ENCODE data around the gene GUCA2B. TPM values are rescaled to one million over a fixed set of nuclear protein-coding genes. Genes with fewer than 3 reads are reported as not detected.
A peak's percentile ranks its signal among the peaks of the same experiment; 100 is the strongest.

The GUCA2B gene
- polyA plus RNA-seq, 6 donors from 2014 or later, result not detected

- Mint-ChIP-seq H3K9me3 (peaks cover 0 to 1% (median 0%) of the 10 kb centered on the region in 7 donors), H3K27ac (no peak overlapping the region), H3K27me3 (peaks cover 2 to 25% (median 14%) of the 10 kb centered on the region in 3 donors), H3K4me1 (no peaks in the 10 kb centered on the region), H3K4me3 (no peak overlapping the region), H3K36me3 (no peaks in the 10 kb centered on the region)
- no peak for DNase-seq
- ATAC-seq (ENCODE audit: low read depth in 2 of 2), result no peak
Observed at GRCh38 chr1:42145764-42146625, 7.2 kb upstream of the GUCA2B start.

- Mint-ChIP-seq H3K4me1 (no peaks in the 10 kb centered on the region), H3K9me3 (peaks cover 0 to 2% (median 0%) of the 10 kb centered on the region in 7 donors)
Observed at GRCh38 chr1:42146626-42147320, 6.4 kb upstream of the GUCA2B start.

GRCh38 chr1:42148166-42148565, 5.0 kb upstream of the GUCA2B start:
- Mint-ChIP-seq H3K36me3 (no peaks in the 10 kb centered on the region), H3K9me3 (peaks cover 0 to 2% (median 0%) of the 10 kb centered on the region in 7 donors), H3K27me3 (peaks cover 0 to 31% (median 17%) of the 10 kb centered on the region in 3 donors), H3K4me1 (no peaks in the 10 kb centered on the region), H3K4me3 (no peak overlapping the region), H3K27ac (no peak overlapping the region)
- DNase-seq, result no peak
- ATAC-seq (ENCODE audit: low read depth in 2 of 2), result no peak

More at GRCh38 chr1:42146626-42147320, 6.4 kb upstream of the GUCA2B start:
- Mint-ChIP-seq H3K36me3 (no peaks in the 10 kb centered on the region), H3K4me3 (no peak overlapping the region), H3K27me3 (peaks cover 0 to 28% (median 17%) of the 10 kb centered on the region in 3 donors), H3K27ac (no peak overlapping the region)
- ATAC-seq (ENCODE audit: low read depth in 2 of 2) (peak; percentile 32 to 51), DNase-seq (peak; percentile 22)

GRCh38 chr1:42150651-42151050, 2.6 kb upstream of the GUCA2B start:
- Mint-ChIP-seq H3K27ac (no peak overlapping the region), H3K9me3 (peaks cover 0 to 2% (median 0%) of the 10 kb centered on the region in 7 donors), H3K36me3 (no peaks in the 10 kb centered on the region), H3K27me3 (peaks cover 6 to 22% (median 17%) of the 10 kb centered on the region in 3 donors), H3K4me3 (no peak overlapping the region), H3K4me1 (no peaks in the 10 kb centered on the region)
- ATAC-seq (ENCODE audit: low read depth in 2 of 2) (no peak), DNase-seq (no peak)

GRCh38 chr1:42152119-42152518, 1.1 kb upstream of the GUCA2B start:
- Mint-ChIP-seq H3K4me1 (no peaks in the 10 kb centered on the region), H3K4me3 (no peak overlapping the region), H3K36me3 (no peaks in the 10 kb centered on the region), H3K27me3 (peaks cover 6 to 22% (median 17%) of the 10 kb centered on the region in 3 donors), H3K9me3 (peaks cover 0 to 2% (median 0%) of the 10 kb centered on the region in 7 donors), H3K27ac (no peak overlapping the region)
- DNase-seq, result no peak
- ATAC-seq (ENCODE audit: low read depth in 2 of 2), result no peak

GRCh38 chr1:42153624-42154023, 414 bp downstream of the GUCA2B start:
- Mint-ChIP-seq H3K4me3 (no peak overlapping the region), H3K36me3 (no peaks in the 10 kb centered on the region), H3K27me3 (peaks cover 6 to 22% (median 17%) of the 10 kb centered on the region in 3 donors), H3K9me3 (peaks cover 0 to 2% (median 0%) of the 10 kb centered on the region in 7 donors), H3K27ac (peak overlapping the region in 1 of 6 donors; percentile 15), H3K4me1 (no peaks in the 10 kb centered on the region)
- no peak for DNase-seq
- ATAC-seq (ENCODE audit: low read depth in 2 of 2), result no peak

- ATAC-seq (ENCODE audit: low read depth in 2 of 2), result no peak
- no peak for DNase-seq
- Mint-ChIP-seq H3K4me3 (no peak overlapping the region), H3K27me3 (peaks cover 6 to 24% (median 16%) of the 10 kb centered on the region in 3 donors), H3K36me3 (no peaks in the 10 kb centered on the region), H3K4me1 (no peaks in the 10 kb centered on the region), H3K27ac (peak overlapping the region in 2 of 6 donors; percentile 68 to 89), H3K9me3 (peaks cover 0 to 2% (median 0%) of the 10 kb centered on the region in 7 donors)
Observed at GRCh38 chr1:42154685-42155084, 1.5 kb downstream of the GUCA2B start.

GRCh38 chr1:42155362-42155761, 2.2 kb downstream of the GUCA2B start:
- H3K4me3 Mint-ChIP-seq, result no peak overlapping the region
- no peaks in the 10 kb centered on the region for H3K4me1 Mint-ChIP-seq

GRCh38 chr1:42157667-42158066, 4.5 kb downstream of the GUCA2B start:
- Mint-ChIP-seq H3K27me3 (peaks cover 8 to 24% (median 9%) of the 10 kb centered on the region in 3 donors), H3K27ac (peak overlapping the region in 2 of 6 donors; percentile 16 to 91), H3K4me1 (no peaks in the 10 kb centered on the region), H3K4me3 (no peak overlapping the region), H3K36me3 (peaks cover 0 to 6% of the 10 kb centered on the region in 2 donors), H3K9me3 (peaks cover 0 to 16% (median 11%) of the 10 kb centered on the region in 7 donors)
- DNase-seq (no peak), ATAC-seq (ENCODE audit: low read depth in 2 of 2) (no peak)

More at GRCh38 chr1:42155362-42155761, 2.2 kb downstream of the GUCA2B start:
- ATAC-seq (ENCODE audit: low read depth in 2 of 2) (no peak), DNase-seq (no peak)
- no peaks in the 10 kb centered on the region for H3K36me3 Mint-ChIP-seq
- H3K27me3 Mint-ChIP-seq, result peaks cover 6 to 17% (median 10%) of the 10 kb centered on the region in 3 donors
- no peak overlapping the region for H3K27ac Mint-ChIP-seq
- peaks cover 0 to 2% (median under 1%) of the 10 kb centered on the region in 7 donors for H3K9me3 Mint-ChIP-seq

GRCh38 chr1:42158189-42158588, 5.0 kb downstream of the GUCA2B start:
- H3K27ac Mint-ChIP-seq, result no peak overlapping the region
- H3K9me3 Mint-ChIP-seq, result peaks cover 0 to 16% (median 11%) of the 10 kb centered on the region in 7 donors
- DNase-seq (no peak), ATAC-seq (ENCODE audit: low read depth in 2 of 2) (no peak)
- H3K4me3 Mint-ChIP-seq, result no peak overlapping the region
- peaks cover 0 to 6% of the 10 kb centered on the region in 2 donors for H3K36me3 Mint-ChIP-seq
- H3K4me1 Mint-ChIP-seq, result no peaks in the 10 kb centered on the region
- H3K27me3 Mint-ChIP-seq, result peaks cover 8 to 30% (median 9%) of the 10 kb centered on the region in 3 donors

- peaks cover 8 to 29% (median 9%) of the 10 kb centered on the region in 3 donors for H3K27me3 Mint-ChIP-seq
- H3K27ac Mint-ChIP-seq, result no peak overlapping the region
- DNase-seq (no peak), ATAC-seq (ENCODE audit: low read depth in 2 of 2) (no peak)
- peaks cover 0 to 6% (median 0%) of the 10 kb centered on the region in 3 donors for H3K4me1 Mint-ChIP-seq
- peaks cover 0 to 16% (median 11%) of the 10 kb centered on the region in 7 donors for H3K9me3 Mint-ChIP-seq
- H3K4me3 Mint-ChIP-seq, result no peak overlapping the region
- peaks cover 0 to 6% of the 10 kb centered on the region in 2 donors for H3K36me3 Mint-ChIP-seq
Observed at GRCh38 chr1:42162181-42162580, 9.0 kb downstream of the GUCA2B start.

- Mint-ChIP-seq H3K36me3 (peaks cover 0 to 6% of the 10 kb centered on the region in 2 donors), H3K27ac (no peak overlapping the region), H3K4me3 (no peak overlapping the region), H3K27me3 (peaks cover 8 to 29% (median 17%) of the 10 kb centered on the region in 3 donors), H3K4me1 (peaks cover 0 to 6% (median 0%) of the 10 kb centered on the region in 3 donors), H3K9me3 (peaks cover 0 to 16% (median 11%) of the 10 kb centered on the region in 7 donors)
- DNase-seq (no peak), ATAC-seq (ENCODE audit: low read depth in 2 of 2) (no peak)
Observed at GRCh38 chr1:42163114-42163513, 9.9 kb downstream of the GUCA2B start.
